ENCODE data around the gene DBP. TPM values are rescaled to one million over a fixed set of nuclear protein-coding genes. Genes with fewer than 3 reads are reported as not detected.
A peak's percentile ranks its signal among the peaks of the same experiment; 100 is the strongest.

Gene DBP
- total and polyA plus RNA-seq, 2 of the 13 experiments (the other 11 are each of a cell fraction or from before 2014, with no cell fraction given), result 1.7 to 5.8 TPM

- no peaks in the 10 kb centered on the region for H3K36me3 ChIP-seq (replicated peaks in 1 of 2; ENCODE audit: control insufficient read depth in 1 of 2, insufficient read depth in 2 of 2, low read length in 2 of 2)
- ChIA-PET POLR2A (interaction anchor here (1.2 to 2.2 kb wide), 2 partner anchors 12 kb away, joined by 5 to 13 read pairs; partner anchors contain the start of genes RPL18 and SPHK2), CTCF (ENCODE audit: low intra/inter-chr PET ratio, low total read pairs) (no interaction called here)
- no peak within 1 kb of the TSS for H2AFZ ChIP-seq (ENCODE audit: low read length)
- no peaks in the 10 kb centered on the region; a peak in 1 of 5 replicates for H3K27me3 ChIP-seq (ENCODE audit: control insufficient read depth in 1 of 2, insufficient read depth in 2 of 2, low read length in 2 of 2)
- WGBS (ENCODE audit: low lambda C conversion rate), result 45% methylated on average over 8 of the region's 39 CpGs
- ATAC-seq (peak; percentile 15), DNase-seq (ENCODE audit: low spot score) (no peak), FAIRE-seq (no peak)
- no TSS peak for BruUV-seq (replicated peaks)
- H3K79me2 ChIP-seq (ENCODE audit: insufficient read depth, low read length), result no peaks in the 10 kb centered on the region
- peak within 1 kb of the TSS in 1 of 3 experiments; percentile 8; a peak in 1 of 6 replicates for H3K4me3 ChIP-seq (replicated peaks in 1 of 3; ENCODE audit: insufficient read depth in 1 of 3, low read depth in 2 of 3, low read length in 3 of 3)
- peaks cover 21% of the 10 kb centered on the region for H3K4me1 ChIP-seq (ENCODE audit: insufficient read depth, low read length)
- intact Hi-C loops (cut with micrococcal nuclease; ENCODE audit: unreplicated experiment), result no loop called here
- H3K9me3 ChIP-seq (ENCODE audit: low read length), result no peaks in the 10 kb centered on the region
- no peak within 1 kb of the TSS for H3K4me2 ChIP-seq (ENCODE audit: low read depth, low read length)
- no peak within 1 kb of the TSS for H3K9ac ChIP-seq (ENCODE audit: insufficient read depth, low read depth, low read length)
- H3K27ac ChIP-seq (ENCODE audit: extremely low read length, insufficient read depth, low read length), result no peak within 1 kb of the TSS
- no peaks in the 10 kb centered on the region for H4K20me1 ChIP-seq (ENCODE audit: insufficient read depth, low read length)
- peak; percentile 57 for TF ChIP-seq AGO2 (optimal IDR thresholded peaks at IDR 0.05; ENCODE audit: low read depth, low read length)
- 0 out of 2 replicates have a peak, but pooled peaks have one; percentile 43 for TF ChIP-seq ATF7 (IDR thresholded peaks at IDR 0.05)
- no peak for TF ChIP-seq ATF7 (CRISPR knock-in tag; IDR thresholded peaks at IDR 0.05)
- no peak for TF ChIP-seq GFI1 (CRISPR knock-in tag; IDR thresholded peaks at IDR 0.05; ENCODE audit: borderline replicate concordance)
- TF ChIP-seq ZNF512B (CRISPR knock-in tag; IDR thresholded peaks at IDR 0.05; ENCODE audit: borderline replicate concordance), result no peak
- TF ChIP-seq MTA1 (CRISPR knock-in tag; IDR thresholded peaks at IDR 0.05; ENCODE audit: borderline replicate concordance), result 0 out of 2 replicates have a peak, but pooled peaks have one; percentile 31
- TF ChIP-seq ZBTB33 (CRISPR knock-in tag; IDR thresholded peaks at IDR 0.05), result peak; percentile 74; the same call in 1 of the 2 replicates
- no peak for TF ChIP-seq FOXA1 (IDR thresholded peaks at IDR 0.05)
- TF ChIP-seq FOXA1 (CRISPR knock-in tag; IDR thresholded peaks at IDR 0.05), result 0 out of 2 replicates have a peak, but pooled peaks have one; percentile 13
- TF ChIP-seq GABPB1 (CRISPR knock-in tag; IDR thresholded peaks at IDR 0.05), result peak; percentile 12; the same call in 1 of the 2 replicates
- in situ Hi-C loops (cut with HindIII; ENCODE audit: extremely low pct_ligation_motif_present, low pct_unique_long_range_greater_than_20kb), result no loop called here
Observed at GRCh38 chr19:48606463-48607358, 30.5 kb downstream of the DBP start, which contains the start of gene SPACA4. Gene SPACA4 (plus strand): TSS chr19:48606742. CDS start chr19:48606979, 237 bp downstream.

Measured in HepG2 (cell line).